KG1 (cell line): Measurements from ENCODE around the gene GRIN2C.

Experiments
- DNase-seq: peaks from one replicate; lab custom pipeline; 2025; lab: John Stamatoyannopoulos, UW

Gene GRIN2C

GRCh38 chr17:74864297-74864865 is 4.7 kb upstream of the GRIN2C start:
- no peak for DNase-seq

- no peak for DNase-seq
Measured at GRCh38 chr17:74863420-74864296, 4.0 kb upstream of the GRIN2C start.

- DNase-seq = no peak
Measured at GRCh38 chr17:74862919-74863318, 3.2 kb upstream of the GRIN2C start.

GRCh38 chr17:74862108-74862901 is 2.6 kb upstream of the GRIN2C start:
- DNase-seq = peak; percentile 56

- DNase-seq = no peak
Measured at GRCh38 chr17:74861662-74862107, 2.0 kb upstream of the GRIN2C start.

GRCh38 chr17:74860872-74861661 is 1.4 kb upstream of the GRIN2C start:
- no peak for DNase-seq

GRCh38 chr17:74860229-74860871 is 665 bp upstream of the GRIN2C start:
- no peak for DNase-seq

- DNase-seq = no peak
Measured at GRCh38 chr17:74858672-74859458, 820 bp downstream of the GRIN2C start.

- no peak for DNase-seq
Measured at GRCh38 chr17:74857191-74857590, 2.5 kb downstream of the GRIN2C start.

GRCh38 chr17:74856112-74856511 is 3.6 kb downstream of the GRIN2C start:
- DNase-seq = no peak

GRCh38 chr17:74855323-74855722 is 4.4 kb downstream of the GRIN2C start:
- DNase-seq = no peak

GRCh38 chr17:74854792-74855191 is 4.9 kb downstream of the GRIN2C start:
- DNase-seq = no peak

- DNase-seq = no peak
Measured at GRCh38 chr17:74853669-74854068, 6.0 kb downstream of the GRIN2C start.

- no peak for DNase-seq
Measured at GRCh38 chr17:74853048-74853397, 6.7 kb downstream of the GRIN2C start.

GRCh38 chr17:74852237-74853047 is 7.2 kb downstream of the GRIN2C start:
- no peak for DNase-seq

- DNase-seq = no peak
Measured at GRCh38 chr17:74851612-74852236, 8.0 kb downstream of the GRIN2C start.

GRCh38 chr17:74850914-74851313 is 8.8 kb downstream of the GRIN2C start:
- DNase-seq = no peak

GRCh38 chr17:74850310-74850709 is 9.4 kb downstream of the GRIN2C start:
- no peak for DNase-seq

- no peak for DNase-seq
Measured at GRCh38 chr17:74848656-74849399, 10.9 kb downstream of the GRIN2C start.
